Measurements from ENCODE around the gene NR1D1.

- no peak for TF ChIP-seq CTCF (IDR thresholded peaks at IDR 0.05)
- TF ChIP-seq POLR2A (IDR thresholded peaks at IDR 0.05), result no peak
- TF ChIP-seq POLR2AphosphoS5 (IDR thresholded peaks at IDR 0.05), result no peak
Observed at GRCh38 chr17:40148527-40148926, 48.1 kb upstream of the NR1D1 start.
